Measurements from ENCODE around the gene SDK1. TPM values are rescaled to one million over a fixed set of nuclear protein-coding genes. Genes with fewer than 3 reads are reported as not detected.

Gene SDK1
- total RNA-seq, 1 donor = 0.36 TPM

GRCh38 chr7:3434611-3435010, 133.6 kb downstream of the SDK1 start:
- no peak for DNase-seq (ENCODE audit: insufficient read length, low spot score, missing footprints)
- H3K79me2 ChIP-seq (ENCODE audit: insufficient read depth, low read length) = no peaks in the 10 kb centered on the region
- H3K27me3 ChIP-seq (ENCODE audit: insufficient read depth, low read length) = no peaks in the 10 kb centered on the region
- TF ChIP-seq CTCF (IDR thresholded peaks at IDR 0.05; ENCODE audit: extremely low read depth, low read depth, low read length) = no peak
- H3K9me3 ChIP-seq (ENCODE audit: low read depth, low read length) = no peaks in the 10 kb centered on the region
- H3K4me2 ChIP-seq (ENCODE audit: insufficient read depth, low read length) = no peak overlapping the region
- no peak overlapping the region for H3K27ac ChIP-seq (ENCODE audit: low read depth, low read length)
- no peak overlapping the region for H3K4me3 ChIP-seq (ENCODE audit: insufficient read depth, low read length)
- H3K4me1 ChIP-seq (ENCODE audit: insufficient read depth, low read length) = no peaks in the 10 kb centered on the region
- no peak overlapping the region for H2AFZ ChIP-seq (ENCODE audit: low read length)
- no peaks in the 10 kb centered on the region for H4K20me1 ChIP-seq (ENCODE audit: insufficient read depth, low read length)
- no peaks in the 10 kb centered on the region for H3K36me3 ChIP-seq (ENCODE audit: insufficient read depth, low read length)

GRCh38 chr7:3436112-3436511, 135.1 kb downstream of the SDK1 start:
- H3K4me3 ChIP-seq (ENCODE audit: insufficient read depth, low read length) = no peak overlapping the region
- no peaks in the 10 kb centered on the region for H3K79me2 ChIP-seq (ENCODE audit: insufficient read depth, low read length)
- H3K36me3 ChIP-seq (ENCODE audit: insufficient read depth, low read length) = no peaks in the 10 kb centered on the region
- no peak overlapping the region for H2AFZ ChIP-seq (ENCODE audit: low read length)
- no peaks in the 10 kb centered on the region for H4K20me1 ChIP-seq (ENCODE audit: insufficient read depth, low read length)
- H3K9me3 ChIP-seq (ENCODE audit: low read depth, low read length) = no peaks in the 10 kb centered on the region
- no peaks in the 10 kb centered on the region for H3K4me1 ChIP-seq (ENCODE audit: insufficient read depth, low read length)
- no peak for TF ChIP-seq CTCF (IDR thresholded peaks at IDR 0.05; ENCODE audit: extremely low read depth, low read depth, low read length)
- DNase-seq (ENCODE audit: insufficient read length, low spot score, missing footprints) = peak; percentile 2
- peak overlapping the region; percentile 24 for H3K4me2 ChIP-seq (ENCODE audit: insufficient read depth, low read length)
- H3K27ac ChIP-seq (ENCODE audit: low read depth, low read length) = no peak overlapping the region
- H3K27me3 ChIP-seq (ENCODE audit: insufficient read depth, low read length) = no peaks in the 10 kb centered on the region

GRCh38 chr7:3436746-3437145, 135.7 kb downstream of the SDK1 start:
- Histone ChIP-seq H3K27me3 (ENCODE audit: insufficient read depth, low read length) (no peaks in the 10 kb centered on the region), H3K4me3 (ENCODE audit: insufficient read depth, low read length) (no peak overlapping the region), H3K4me1 (ENCODE audit: insufficient read depth, low read length) (no peaks in the 10 kb centered on the region), H4K20me1 (ENCODE audit: insufficient read depth, low read length) (no peaks in the 10 kb centered on the region), H2AFZ (ENCODE audit: low read length) (no peak overlapping the region), H3K4me2 (ENCODE audit: insufficient read depth, low read length) (peak overlapping the region; percentile 24), H3K27ac (ENCODE audit: low read depth, low read length) (peak overlapping the region; percentile 36), H3K79me2 (ENCODE audit: insufficient read depth, low read length) (no peaks in the 10 kb centered on the region), H3K9me3 (ENCODE audit: low read depth, low read length) (no peaks in the 10 kb centered on the region), H3K36me3 (ENCODE audit: insufficient read depth, low read length) (no peaks in the 10 kb centered on the region)
- DNase-seq (ENCODE audit: insufficient read length, low spot score, missing footprints) = peak; percentile 61
- TF ChIP-seq CTCF (IDR thresholded peaks at IDR 0.05; ENCODE audit: extremely low read depth, low read depth, low read length) = no peak

GRCh38 chr7:3437467-3437866, 136.4 kb downstream of the SDK1 start:
- Histone ChIP-seq H3K4me1 (ENCODE audit: insufficient read depth, low read length) (no peaks in the 10 kb centered on the region), H3K36me3 (ENCODE audit: insufficient read depth, low read length) (no peaks in the 10 kb centered on the region), H3K27ac (ENCODE audit: low read depth, low read length) (peak overlapping the region; percentile 36), H3K4me2 (ENCODE audit: insufficient read depth, low read length) (no peak overlapping the region), H3K27me3 (ENCODE audit: insufficient read depth, low read length) (no peaks in the 10 kb centered on the region), H3K79me2 (ENCODE audit: insufficient read depth, low read length) (no peaks in the 10 kb centered on the region), H4K20me1 (ENCODE audit: insufficient read depth, low read length) (no peaks in the 10 kb centered on the region), H2AFZ (ENCODE audit: low read length) (no peak overlapping the region), H3K9me3 (ENCODE audit: low read depth, low read length) (no peaks in the 10 kb centered on the region), H3K4me3 (ENCODE audit: insufficient read depth, low read length) (no peak overlapping the region)
- TF ChIP-seq CTCF (IDR thresholded peaks at IDR 0.05; ENCODE audit: extremely low read depth, low read depth, low read length) = no peak
- no peak for DNase-seq (ENCODE audit: insufficient read length, low spot score, missing footprints)

Measured in osteoblast (primary cell).